ENCODE data around the gene EPN2.
A peak's percentile ranks its signal among the peaks of the same experiment; 100 is the strongest.

The EPN2 gene

DNA sequence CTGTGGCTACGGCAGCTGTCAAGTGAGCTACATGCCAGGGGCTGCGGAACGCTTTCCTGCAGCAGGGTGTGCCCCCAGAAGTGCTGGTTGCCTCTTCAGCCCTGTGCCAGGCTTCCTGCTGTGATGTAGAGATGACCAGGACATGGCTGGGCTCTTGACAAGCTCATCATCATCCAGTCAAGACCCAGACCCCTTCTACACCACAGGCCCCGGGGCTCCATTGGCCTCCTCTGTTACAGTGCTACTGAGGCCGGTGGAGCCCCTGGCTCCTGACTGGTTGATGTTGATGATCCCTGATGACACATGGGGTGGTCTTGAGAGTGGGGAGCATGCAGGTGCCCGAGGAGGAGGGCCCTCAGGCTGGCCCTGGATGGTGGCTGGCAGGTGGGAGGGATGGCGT is 75.2 kb downstream of the EPN2 start:
- H3K4me1 ChIP-seq (ENCODE audit: control insufficient read depth, insufficient read depth, low read length): peaks cover 5% of the 10 kb centered on the region
- H3K27ac ChIP-seq (ENCODE audit: low read length): no peak overlapping the region
- H3K9ac ChIP-seq (ENCODE audit: low read length in 2 of 2): no peak overlapping the region
- H3K9me3 ChIP-seq (ENCODE audit: control insufficient read depth in 2 of 2, low read length in 2 of 2): no peaks in the 10 kb centered on the region
- H3K36me3 ChIP-seq (ENCODE audit: control insufficient read depth in 2 of 2, insufficient read depth in 2 of 2, low read length in 2 of 2): peaks cover 30 to 46% of the 10 kb centered on the region in 2 donors
- no peaks in the 10 kb centered on the region for H3K27me3 ChIP-seq (ENCODE audit: control insufficient read depth in 1 of 2, insufficient read depth in 2 of 2, low read length in 2 of 2)
- H3K4me3 ChIP-seq (ENCODE audit: low read length in 2 of 2): no peak overlapping the region

DNA sequence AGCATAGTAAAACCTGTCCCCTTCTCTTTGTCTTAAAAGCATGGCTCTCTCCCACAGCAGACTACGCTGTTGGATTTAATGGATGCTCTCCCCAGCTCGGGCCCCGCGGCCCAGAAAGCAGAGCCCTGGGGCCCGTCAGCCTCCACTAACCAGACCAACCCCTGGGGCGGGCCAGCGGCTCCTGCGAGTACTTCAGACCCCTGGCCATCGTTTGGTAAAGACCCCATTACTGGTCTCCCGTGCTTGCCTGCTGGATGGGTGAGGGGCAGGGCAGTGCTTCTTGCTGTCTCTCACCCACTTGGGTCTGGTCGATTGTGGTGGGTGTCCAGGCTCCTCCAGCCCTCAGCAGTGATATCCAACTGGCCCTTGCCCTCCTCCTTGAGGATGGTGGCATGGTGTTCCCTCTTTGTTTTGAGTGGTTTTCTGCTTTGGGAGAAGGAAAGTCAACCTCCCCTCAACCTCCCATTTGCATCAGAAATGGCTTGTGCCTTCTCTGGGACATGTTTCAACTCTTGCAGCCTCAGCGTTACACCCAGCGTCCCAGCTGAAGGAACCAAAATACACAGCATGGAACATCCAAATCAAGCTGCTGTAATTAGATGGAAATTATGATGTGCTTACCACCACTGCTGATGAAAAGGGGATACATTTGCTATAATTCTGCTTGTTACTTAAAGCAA is 76.0 kb downstream of the EPN2 start:
- Histone ChIP-seq H3K4me1 (ENCODE audit: control insufficient read depth, insufficient read depth, low read length) (peaks cover 8% of the 10 kb centered on the region), H3K4me3 (ENCODE audit: low read length in 2 of 2) (no peak overlapping the region), H3K36me3 (ENCODE audit: control insufficient read depth in 2 of 2, insufficient read depth in 2 of 2, low read length in 2 of 2) (peaks cover 30 to 46% of the 10 kb centered on the region in 2 donors), H3K27me3 (ENCODE audit: control insufficient read depth in 1 of 2, insufficient read depth in 2 of 2, low read length in 2 of 2) (no peaks in the 10 kb centered on the region), H3K9ac (ENCODE audit: low read length in 2 of 2) (no peak overlapping the region), H3K27ac (ENCODE audit: low read length) (no peak overlapping the region), H3K9me3 (ENCODE audit: control insufficient read depth in 2 of 2, low read length in 2 of 2) (no peaks in the 10 kb centered on the region)

DNA sequence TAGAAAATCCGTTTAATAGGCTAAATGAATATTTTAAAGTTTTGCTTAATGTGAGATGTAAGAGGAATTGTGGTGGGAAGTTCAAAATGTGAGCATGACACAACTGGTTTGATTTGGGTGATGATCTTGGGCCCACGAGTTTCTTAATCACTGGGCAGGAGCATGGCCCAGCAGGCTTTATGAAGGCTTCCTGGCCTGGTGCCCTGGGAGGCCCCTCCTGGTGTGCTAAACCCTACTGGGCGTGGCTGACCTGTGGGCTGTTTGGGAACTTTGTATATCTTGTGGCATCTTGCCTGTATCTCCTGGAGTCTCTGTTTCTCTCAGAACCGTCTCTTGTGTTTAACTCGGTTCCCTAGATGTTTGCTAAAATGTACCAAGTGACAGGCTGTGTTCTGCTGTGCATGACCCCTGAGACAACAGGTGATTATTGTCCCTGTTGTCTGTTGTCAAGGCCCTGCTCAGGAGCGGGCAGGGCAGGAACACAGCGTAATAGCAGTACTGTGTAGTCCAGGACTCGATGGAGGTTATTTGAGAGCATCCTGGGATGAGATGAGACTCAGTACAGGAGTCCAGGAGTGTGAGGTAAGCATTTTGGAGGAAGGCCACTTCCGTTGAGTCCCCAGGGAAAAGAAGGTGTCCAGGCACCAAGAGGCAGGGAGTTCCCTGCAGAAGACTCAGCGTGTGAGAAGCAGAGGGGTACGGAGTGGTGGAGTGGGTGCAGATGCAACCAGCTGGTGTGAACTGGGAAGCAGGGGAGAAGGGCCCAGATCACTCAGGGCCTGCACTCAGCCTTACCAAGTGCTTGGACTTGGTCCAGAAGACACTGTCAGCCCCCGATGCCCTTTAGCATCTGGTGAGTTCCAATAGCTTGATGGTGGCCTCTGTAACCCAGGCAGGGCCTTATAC is 76.8 kb downstream of the EPN2 start:
- no peak overlapping the region for H3K9ac ChIP-seq (ENCODE audit: low read length in 2 of 2)
- no peak overlapping the region for H3K27ac ChIP-seq (ENCODE audit: low read length)
- H3K36me3 ChIP-seq (ENCODE audit: control insufficient read depth in 2 of 2, insufficient read depth in 2 of 2, low read length in 2 of 2): peaks cover 30 to 46% of the 10 kb centered on the region in 2 donors
- peaks cover 8% of the 10 kb centered on the region for H3K4me1 ChIP-seq (ENCODE audit: control insufficient read depth, insufficient read depth, low read length)
- no peaks in the 10 kb centered on the region for H3K9me3 ChIP-seq (ENCODE audit: control insufficient read depth in 2 of 2, low read length in 2 of 2)
- H3K4me3 ChIP-seq (ENCODE audit: low read length in 2 of 2): no peak overlapping the region
- H3K27me3 ChIP-seq (ENCODE audit: control insufficient read depth in 1 of 2, insufficient read depth in 2 of 2, low read length in 2 of 2): no peaks in the 10 kb centered on the region

DNA sequence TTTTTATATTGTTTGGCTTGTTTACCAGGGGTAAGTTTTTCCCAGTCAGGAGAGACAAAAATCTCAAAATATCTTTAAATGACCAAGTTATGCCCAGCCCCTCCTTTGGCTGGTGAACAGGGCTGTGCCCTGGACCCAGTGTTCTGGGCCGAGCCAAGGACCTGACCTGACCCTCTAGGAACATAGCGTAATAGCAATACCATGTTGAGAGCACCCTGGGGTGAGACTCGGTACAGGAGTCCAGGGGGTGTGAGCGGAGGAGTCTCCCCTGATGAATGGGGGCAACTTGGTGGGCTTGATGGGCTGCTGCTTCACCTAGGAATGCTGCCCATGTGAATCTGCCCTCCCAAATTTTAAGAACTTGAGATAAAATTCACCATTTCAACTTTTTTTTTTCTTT is 77.9 kb downstream of the EPN2 start:
- no peak overlapping the region for H3K9ac ChIP-seq (ENCODE audit: low read length in 2 of 2)
- H3K4me3 ChIP-seq (ENCODE audit: low read length in 2 of 2): no peak overlapping the region
- H3K4me1 ChIP-seq (ENCODE audit: control insufficient read depth, insufficient read depth, low read length): peaks cover 8% of the 10 kb centered on the region
- H3K9me3 ChIP-seq (ENCODE audit: control insufficient read depth in 2 of 2, low read length in 2 of 2): no peaks in the 10 kb centered on the region
- peaks cover 30 to 38% of the 10 kb centered on the region in 2 donors for H3K36me3 ChIP-seq (ENCODE audit: control insufficient read depth in 2 of 2, insufficient read depth in 2 of 2, low read length in 2 of 2)
- no peaks in the 10 kb centered on the region for H3K27me3 ChIP-seq (ENCODE audit: control insufficient read depth in 1 of 2, insufficient read depth in 2 of 2, low read length in 2 of 2)
- H3K27ac ChIP-seq (ENCODE audit: low read length): no peak overlapping the region

DNA sequence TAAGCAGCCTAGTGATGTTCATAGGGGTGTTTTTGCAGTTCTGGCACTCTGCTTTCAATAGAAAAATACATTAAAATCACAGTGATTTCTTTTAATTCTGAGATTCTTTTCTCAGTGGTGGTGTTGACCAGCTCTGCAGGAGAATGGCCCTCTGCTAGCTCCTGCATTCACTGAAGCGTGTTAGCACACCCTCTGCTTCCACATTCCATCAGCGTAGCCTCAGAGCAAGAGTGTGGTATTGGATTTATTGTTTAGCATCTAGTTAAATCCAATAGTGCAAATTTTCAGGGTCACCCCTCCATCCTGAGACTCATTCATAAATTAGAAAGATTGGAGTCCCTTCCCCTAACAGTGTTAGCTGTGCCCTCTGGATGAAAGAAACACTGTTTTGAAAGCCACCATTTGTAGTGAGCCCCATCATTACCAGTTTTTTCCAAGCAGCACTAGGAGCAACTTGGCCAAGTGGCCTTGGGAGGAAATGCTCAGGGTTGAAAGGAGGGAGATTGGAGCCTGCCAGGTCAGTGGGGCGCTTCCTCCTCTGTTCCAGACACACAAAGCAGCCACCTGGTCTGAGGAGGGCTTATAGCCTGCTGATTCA is 79.7 kb downstream of the EPN2 start:
- H3K4me3 ChIP-seq (ENCODE audit: low read length in 2 of 2): no peak overlapping the region
- peaks cover 27 to 41% of the 10 kb centered on the region in 2 donors for H3K36me3 ChIP-seq (ENCODE audit: control insufficient read depth in 2 of 2, insufficient read depth in 2 of 2, low read length in 2 of 2)
- H3K9ac ChIP-seq (ENCODE audit: low read length in 2 of 2): no peak overlapping the region
- H3K27me3 ChIP-seq (ENCODE audit: control insufficient read depth in 1 of 2, insufficient read depth in 2 of 2, low read length in 2 of 2): no peaks in the 10 kb centered on the region
- no peaks in the 10 kb centered on the region for H3K9me3 ChIP-seq (ENCODE audit: control insufficient read depth in 2 of 2, low read length in 2 of 2)
- H3K27ac ChIP-seq (ENCODE audit: low read length): no peak overlapping the region
- peaks cover 8% of the 10 kb centered on the region for H3K4me1 ChIP-seq (ENCODE audit: control insufficient read depth, insufficient read depth, low read length)

DNA sequence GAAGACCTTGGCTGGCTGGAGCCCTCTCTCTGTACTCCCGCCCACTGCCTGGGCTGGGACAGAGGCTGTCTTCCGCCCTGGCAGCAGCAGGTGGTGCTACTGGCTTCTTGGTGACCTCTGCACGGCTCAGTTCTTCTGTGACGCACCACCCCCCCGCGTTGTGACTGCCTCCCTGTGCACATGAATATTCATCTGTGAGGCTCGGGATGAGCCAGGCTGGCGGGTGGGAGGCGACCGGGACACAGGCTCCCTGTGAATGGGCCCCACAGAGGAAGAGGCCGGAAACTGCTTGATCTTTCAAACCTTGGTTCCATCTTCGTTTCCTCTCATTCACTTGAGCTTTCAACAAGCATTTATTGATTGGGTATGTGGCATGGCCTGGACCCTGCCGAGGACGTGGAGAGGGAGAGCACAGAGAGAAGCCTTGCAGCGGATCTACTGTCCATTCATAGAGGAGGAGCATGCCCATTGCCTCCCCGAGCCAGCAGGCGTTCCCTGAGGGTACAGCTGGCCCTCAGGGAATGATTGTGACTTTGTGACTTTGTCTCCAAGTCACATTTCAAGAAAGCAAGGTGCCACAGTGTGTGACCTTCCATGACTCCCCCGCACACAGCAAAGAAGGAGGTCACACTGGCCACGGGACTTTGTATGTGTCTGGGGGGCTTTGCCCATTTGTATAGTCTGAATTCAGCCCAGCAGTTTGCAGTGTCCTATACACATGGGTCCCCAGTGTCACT is 80.4 kb downstream of the EPN2 start:
- no peak overlapping the region for H3K9ac ChIP-seq (ENCODE audit: low read length in 2 of 2)
- H3K27me3 ChIP-seq (ENCODE audit: control insufficient read depth in 1 of 2, insufficient read depth in 2 of 2, low read length in 2 of 2): no peaks in the 10 kb centered on the region
- peaks cover 8% of the 10 kb centered on the region for H3K4me1 ChIP-seq (ENCODE audit: control insufficient read depth, insufficient read depth, low read length)
- peak overlapping the region; percentile 18 for H3K27ac ChIP-seq (ENCODE audit: low read length)
- no peak overlapping the region for H3K4me3 ChIP-seq (ENCODE audit: low read length in 2 of 2)
- H3K9me3 ChIP-seq (ENCODE audit: control insufficient read depth in 2 of 2, low read length in 2 of 2): no peaks in the 10 kb centered on the region
- H3K36me3 ChIP-seq (ENCODE audit: control insufficient read depth in 2 of 2, insufficient read depth in 2 of 2, low read length in 2 of 2): peaks cover 20 to 39% of the 10 kb centered on the region in 2 donors

DNA sequence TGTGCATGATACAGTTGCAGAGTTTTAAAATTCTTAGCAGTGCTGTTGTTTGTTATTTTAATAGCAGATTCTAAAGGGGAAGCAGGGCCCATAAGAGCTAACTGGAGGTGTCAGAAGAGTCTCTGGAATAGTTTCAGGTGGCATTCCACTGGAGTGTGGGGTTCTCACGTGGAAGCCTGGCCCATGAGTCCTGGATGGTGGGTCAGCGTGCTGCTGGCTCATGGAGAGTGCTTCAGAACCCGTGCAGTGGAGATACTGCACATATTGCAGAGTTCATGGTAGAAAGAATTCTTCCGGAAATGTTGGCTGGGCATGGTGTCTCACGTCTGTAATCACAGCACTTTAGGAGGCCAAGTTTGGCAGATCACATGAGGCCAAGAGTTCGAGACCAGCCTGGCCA is 81.4 kb downstream of the EPN2 start:
- peaks cover 8% of the 10 kb centered on the region for H3K4me1 ChIP-seq (ENCODE audit: control insufficient read depth, insufficient read depth, low read length)
- no peak overlapping the region for H3K27ac ChIP-seq (ENCODE audit: low read length)
- no peak overlapping the region for H3K9ac ChIP-seq (ENCODE audit: low read length in 2 of 2)
- no peak overlapping the region for H3K4me3 ChIP-seq (ENCODE audit: low read length in 2 of 2)
- H3K36me3 ChIP-seq (ENCODE audit: control insufficient read depth in 2 of 2, insufficient read depth in 2 of 2, low read length in 2 of 2): peaks cover 9 to 30% of the 10 kb centered on the region in 2 donors
- no peaks in the 10 kb centered on the region for H3K9me3 ChIP-seq (ENCODE audit: control insufficient read depth in 2 of 2, low read length in 2 of 2)
- H3K27me3 ChIP-seq (ENCODE audit: control insufficient read depth in 1 of 2, insufficient read depth in 2 of 2, low read length in 2 of 2): no peaks in the 10 kb centered on the region

DNA sequence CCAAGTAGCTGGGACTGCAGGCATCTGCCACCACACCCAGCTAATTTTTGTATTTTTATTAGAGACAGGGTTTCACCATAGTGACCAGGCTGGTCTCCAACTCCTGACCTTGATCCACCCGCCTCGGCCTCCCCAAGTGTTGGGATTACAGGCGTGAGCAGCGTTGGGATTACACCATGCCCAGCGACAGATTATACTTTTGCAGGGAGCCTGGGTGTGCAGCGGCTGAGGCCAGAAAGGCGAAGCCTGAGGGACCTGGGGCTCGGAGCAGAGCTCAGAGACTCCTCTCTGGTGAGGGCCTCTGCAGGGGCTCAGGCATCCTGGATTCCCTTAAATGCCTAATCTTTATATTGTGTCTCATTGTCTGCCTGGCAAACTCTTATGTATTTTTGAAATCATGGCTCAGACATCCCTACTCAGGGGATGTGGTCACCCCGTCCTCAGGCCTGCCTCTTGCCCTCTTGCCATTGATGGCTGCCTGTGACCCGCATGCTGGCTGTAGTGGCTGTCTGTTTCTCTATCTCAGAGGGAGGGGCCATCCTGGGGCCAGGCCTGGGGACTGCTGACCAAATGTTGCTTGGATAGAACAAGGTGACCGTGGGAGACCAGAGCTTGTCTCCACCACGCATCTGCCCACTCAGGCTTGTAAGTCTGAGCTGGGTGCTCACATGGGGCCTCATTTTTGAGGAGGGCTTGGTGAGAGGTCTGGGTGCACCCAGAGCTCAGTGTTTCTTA is 82.8 kb downstream of the EPN2 start:
- H3K9ac ChIP-seq (ENCODE audit: low read length in 2 of 2): no peak overlapping the region
- peaks cover 8% of the 10 kb centered on the region for H3K4me1 ChIP-seq (ENCODE audit: control insufficient read depth, insufficient read depth, low read length)
- no peak overlapping the region for H3K27ac ChIP-seq (ENCODE audit: low read length)
- H3K4me3 ChIP-seq (ENCODE audit: low read length in 2 of 2): no peak overlapping the region
- no peaks in the 10 kb centered on the region for H3K9me3 ChIP-seq (ENCODE audit: control insufficient read depth in 2 of 2, low read length in 2 of 2)
- peaks cover 3 to 20% of the 10 kb centered on the region in 2 donors for H3K36me3 ChIP-seq (ENCODE audit: control insufficient read depth in 2 of 2, insufficient read depth in 2 of 2, low read length in 2 of 2)
- H3K27me3 ChIP-seq (ENCODE audit: control insufficient read depth in 1 of 2, insufficient read depth in 2 of 2, low read length in 2 of 2): no peaks in the 10 kb centered on the region

DNA sequence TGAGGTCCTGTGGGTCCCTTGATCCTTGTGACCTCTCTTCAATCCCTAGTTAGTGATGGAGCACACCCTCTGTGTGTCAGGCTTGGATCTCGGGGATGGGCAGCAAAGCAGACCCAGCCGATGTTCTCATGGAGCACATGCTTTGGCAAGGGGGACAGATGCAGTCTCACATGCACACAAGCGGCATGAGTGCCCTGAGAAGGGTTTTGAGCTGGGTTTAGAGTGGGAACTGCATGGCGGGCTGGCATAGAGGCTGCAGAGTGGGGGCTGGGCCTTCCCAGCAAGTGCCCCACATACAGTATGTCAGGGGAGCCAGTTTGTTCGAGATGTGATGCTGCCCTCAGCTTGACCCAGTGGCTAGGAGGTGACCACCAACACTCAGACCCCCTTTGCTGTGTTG is 83.7 kb downstream of the EPN2 start:
- H3K27me3 ChIP-seq (ENCODE audit: control insufficient read depth in 1 of 2, insufficient read depth in 2 of 2, low read length in 2 of 2): no peaks in the 10 kb centered on the region
- H3K4me3 ChIP-seq (ENCODE audit: low read length in 2 of 2): no peak overlapping the region
- peaks cover 8% of the 10 kb centered on the region for H3K4me1 ChIP-seq (ENCODE audit: control insufficient read depth, insufficient read depth, low read length)
- no peaks in the 10 kb centered on the region for H3K9me3 ChIP-seq (ENCODE audit: control insufficient read depth in 2 of 2, low read length in 2 of 2)
- H3K27ac ChIP-seq (ENCODE audit: low read length): no peak overlapping the region
- H3K9ac ChIP-seq (ENCODE audit: low read length in 2 of 2): no peak overlapping the region
- H3K36me3 ChIP-seq (ENCODE audit: control insufficient read depth in 2 of 2, insufficient read depth in 2 of 2, low read length in 2 of 2): peaks cover 3 to 16% of the 10 kb centered on the region in 2 donors

All from stomach smooth muscle (tissue), 2 donors.